HCT116 (cell line): ENCODE measurements around the gene SPPL2B. TPM values are rescaled to one million over a fixed set of nuclear protein-coding genes. Genes with fewer than 3 reads are reported as not detected.

Source experiments
- ATAC-seq: fragments of 200-7000 bp; cut with Tn5 transposase; 2 replicates; pipeline ENCODE4 v1.9.1; 2020; ENCODE audit warnings: mild to moderate bottlenecking, moderate library complexity
- BruUV-seq: library from RNA; stranded (reverse); fragments of 400-500 nt; replicated peaks from 2 replicates; lab custom pipeline; 2021; lab: Mats Ljungman, UMichigan
- CTCF ChIA-PET: fragments of 300-600 bp; sonication (Branson Sonifier 250); formaldehyde crosslinking; loops from one replicate; lab custom pipeline; 2021; ENCODE audit warnings: antibody characterized with exemption; lab: Charles Lee
- POLR2A ChIA-PET: fragments of 300-600, 350-600 bp; sonication (Branson Sonifier 250); formaldehyde crosslinking; loops from one replicate; lab custom pipeline; 2021; ENCODE audit warnings: antibody characterized with exemption; lab: Charles Lee
- RAD21 ChIA-PET, 2 experiments: fragments of 300-600 bp; sonication (Branson Sonifier 250); formaldehyde crosslinking; loops; one replicate each; lab custom pipeline; 2023; ENCODE audit warnings: low total read pairs in 2 of 2; ENCODE audit not compliant: uncharacterized antibody in 2 of 2, unreplicated experiment in 2 of 2, low non-redundant PET in 1 of 2; lab: Charles Lee
- DNase-seq: peaks from one replicate; pipeline ENCODE4 v3.0.0-alpha.2; 2010; ENCODE audit warnings: low read depth, low spot score
- H2AFZ ChIP-seq: fragments of 200-600 bp; shearing (Covaris generic), sonication (generic); 2 replicates; pipeline ENCODE4 v1.6.1; 2017; ENCODE audit warnings: low read depth, mixed run types, mixed read lengths, antibody characterized with exemption, low read length; ENCODE audit not compliant: poor library complexity, severe bottlenecking
- H3K27ac ChIP-seq: 2 replicates; pipeline ENCODE4 v1.5.1; 2012; ENCODE audit warnings: low read depth, low read length
- H3K27me3 ChIP-seq: fragments of 200-600 bp; sonication (generic); 2 replicates; pipeline ENCODE4 v1.6.1; 2016; ENCODE audit warnings: mixed run types, low read length, mixed read lengths; ENCODE audit not compliant: insufficient read depth
- H3K36me3 ChIP-seq, 2 experiments: fragments of 200-500 bp in 1 of 2; fragments of 200-600 bp in 1 of 2; sonication (Bioruptor generic) in 1 of 2; sonication (generic) in 1 of 2; 2 replicates each; pipeline versions ENCODE4 v1.5.1 to v1.6.1; 2014 to 2016; ENCODE audit warnings: low read length in 2 of 2, inconsistent platforms in 1 of 2, mixed read lengths in 1 of 2, mixed run types in 1 of 2; ENCODE audit not compliant: insufficient read depth in 2 of 2, control insufficient read depth in 1 of 2
- H3K4me1 ChIP-seq, 2 experiments: fragments of 200-600 bp in 1 of 2; sonication (generic) in 1 of 2; 2 replicates each; pipeline versions ENCODE4 v1.5.1 to v1.6.1; 2012 to 2017; ENCODE audit warnings: low read length in 2 of 2, inconsistent platforms in 1 of 2, mild to moderate bottlenecking in 1 of 2, mixed read lengths in 1 of 2, mixed run types in 1 of 2, moderate library complexity in 1 of 2; ENCODE audit not compliant: insufficient read depth in 2 of 2, control insufficient read depth in 1 of 2
- H3K4me2 ChIP-seq: fragments of 200-600 bp; sonication (generic); 2 replicates; pipeline ENCODE4 v1.6.1; 2017; ENCODE audit warnings: mixed run types, low read length, mixed read lengths
- H3K4me3 ChIP-seq, 2 experiments: fragments of 200-600 bp in 1 of 2; sonication (generic) in 1 of 2; replicated peaks in 1 of 2; 2 replicates each; pipeline ENCODE4 v1.5.1; 2011 to 2016; ENCODE audit warnings: low read length in 2 of 2, control low read depth in 1 of 2, low read depth in 1 of 2, mild to moderate bottlenecking in 1 of 2, mixed read lengths in 1 of 2, mixed run types in 1 of 2
- H3K79me2 ChIP-seq: fragments of 200-600 bp; sonication (generic); 2 replicates; pipeline ENCODE4 v1.6.1; 2017; ENCODE audit warnings: mild to moderate bottlenecking, mixed run types, low read length, moderate library complexity, mixed read lengths; ENCODE audit not compliant: insufficient read depth
- H3K9ac ChIP-seq: fragments of 200-600 bp; sonication (generic); 2 replicates; pipeline ENCODE4 v1.6.1; 2016; ENCODE audit warnings: low read length, mixed read lengths
- H3K9me2 ChIP-seq: fragments of 200-600 bp; sonication (generic), shearing (Covaris generic); 2 replicates; pipeline ENCODE4 v1.6.1; 2017; ENCODE audit warnings: mixed run types, mild to moderate bottlenecking, moderate library complexity; ENCODE audit not compliant: insufficient read depth
- H3K9me3 ChIP-seq, 2 experiments: fragments of 200-500 bp in 1 of 2; fragments of 200-600 bp in 1 of 2; sonication (Bioruptor generic) in 1 of 2; sonication (generic) in 1 of 2; 2 replicates each; pipeline ENCODE4 v1.6.1; 2014 to 2017; ENCODE audit warnings: low read length in 2 of 2, mixed read lengths in 2 of 2, inconsistent platforms in 1 of 2, low read depth in 1 of 2, mild to moderate bottlenecking in 1 of 2, mixed run types in 1 of 2, moderate library complexity in 1 of 2; ENCODE audit not compliant: control insufficient read depth in 1 of 2, insufficient read depth in 1 of 2
- H4K20me1 ChIP-seq: fragments of 200-600 bp; sonication (generic), shearing (Covaris generic); 2 replicates; pipeline ENCODE4 v1.6.1; 2017; ENCODE audit warnings: mixed run types, mild to moderate bottlenecking, moderate library complexity; ENCODE audit not compliant: insufficient read depth
- CBX3 ChIP-seq: IDR thresholded peaks from 2 replicates; pipeline ENCODE4 v1.6.1; 2012; ENCODE audit warnings: low read depth
- CEBPB ChIP-seq: IDR thresholded peaks from 2 replicates; pipeline ENCODE4 v1.6.1; 2012; ENCODE audit warnings: low read depth
- EGR1 ChIP-seq: IDR thresholded peaks from 2 replicates; pipeline ENCODE4 v1.6.1; 2012; ENCODE audit warnings: low read depth
- EZH2 ChIP-seq: fragments of 200-600 bp; sonication (generic); IDR thresholded peaks from 2 replicates; pipeline ENCODE4 v1.6.1; 2017; ENCODE audit warnings: antibody characterized with exemption, mixed run types
- EZH2phosphoT487 ChIP-seq: fragments of 200-600 bp; IDR thresholded peaks from 2 replicates; pipeline ENCODE4 v1.6.1; 2018; ENCODE audit warnings: antibody characterized with exemption, borderline replicate concordance
- FOSL1 ChIP-seq: IDR thresholded peaks from 2 replicates; pipeline ENCODE4 v1.6.1; 2012; ENCODE audit warnings: low read depth
- JUND ChIP-seq: IDR thresholded peaks from 2 replicates; pipeline ENCODE4 v1.6.1; 2012
- POLR2A ChIP-seq: IDR thresholded peaks from 2 replicates; pipeline ENCODE4 v1.7.0; 2011; ENCODE audit warnings: borderline replicate concordance; ENCODE audit not compliant: insufficient read depth, insufficient read length; ENCODE audit errors: extremely low read depth
- TCF7L2 ChIP-seq: IDR thresholded peaks from 2 replicates; pipeline ENCODE4 v1.7.0; 2011; ENCODE audit warnings: borderline replicate concordance, inconsistent platforms; ENCODE audit not compliant: insufficient read depth, insufficient read length; ENCODE audit errors: extremely low read depth
- ZFX ChIP-seq: fragments of 450-650 bp; IDR thresholded peaks from 2 replicates; pipeline ENCODE4 v1.6.1; 2017
- intact Hi-C: fragments of 100-400 bp; cut with micrococcal nuclease; formaldehyde crosslinking; loops from 2 replicates; pipeline ENCODE4 v1.10.0; 2022
- total RNA-seq: library from RNA; stranded (reverse); gene quantifications from one replicate; pipeline ENCODE4 v1.2.1, GENCODE V29; 2021; ENCODE audit not compliant: unreplicated experiment
- TF ChIP-seq, protein P1 (sequence below), 3 experiments: fragments of 200-600 bp in 1 of 3; sonication (generic) in 1 of 3; IDR thresholded peaks in 2 of 3; conservative IDR thresholded peaks in 1 of 3; 2 replicates each; pipeline ENCODE4 v1.5.1; 2012 to 2017; ENCODE audit warnings: low read depth in 2 of 3, low read length in 2 of 3, antibody characterized with exemption in 1 of 3, borderline replicate concordance in 1 of 3, control low read depth in 1 of 3, mild to moderate bottlenecking in 1 of 3, mixed read lengths in 1 of 3, mixed run types in 1 of 3, moderate library complexity in 1 of 3; ENCODE audit not compliant: insufficient read depth in 1 of 3
- TF ChIP-seq, protein P2 (sequence below): IDR thresholded peaks from 2 replicates; pipeline ENCODE4 v1.6.1; 2011; ENCODE audit warnings: mild to moderate bottlenecking, low read length, moderate library complexity; ENCODE audit not compliant: insufficient replicate concordance; ENCODE audit errors: extremely low read depth

SPPL2B gene
- total RNA-seq, 1 experiment from 2014 or later = 83.1 TPM

DNA sequence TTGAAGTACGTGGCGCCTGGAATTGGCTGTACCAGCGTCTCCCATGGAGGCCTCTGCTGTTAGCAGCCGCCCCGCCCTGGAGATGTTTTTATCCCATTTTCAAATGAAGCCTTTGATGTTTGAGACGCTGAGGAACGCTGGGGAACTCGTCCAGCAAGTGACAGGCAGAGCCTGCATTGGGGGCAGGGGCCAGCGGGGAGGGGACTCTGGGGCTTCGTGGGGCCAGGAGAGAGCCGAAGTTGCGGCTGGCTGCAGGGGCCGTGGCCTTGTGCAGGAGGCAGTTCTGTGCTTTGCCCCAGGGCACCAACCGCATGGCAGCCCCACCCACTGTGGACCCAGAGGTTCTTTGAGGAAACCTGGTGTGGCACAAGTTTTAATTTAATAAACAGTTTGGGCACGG, 13.5 kb downstream of the SPPL2B start:
- Histone ChIP-seq H3K4me3 (no peak overlapping the region), H3K27me3 (no peaks in the 10 kb centered on the region), H4K20me1 (no peaks in the 10 kb centered on the region), H3K36me3 (no peaks in the 10 kb centered on the region), H3K9me2 (no peaks in the 10 kb centered on the region), H3K27ac (no peak overlapping the region), H3K4me2 (no peak overlapping the region), H2AFZ (no peak overlapping the region), H3K79me2 (peaks cover 5% of the 10 kb centered on the region; the same call in 1 of the 2 replicates), H3K9me3 (no peaks in the 10 kb centered on the region), H3K4me1 (peaks cover 5 to 8% of the 10 kb centered on the region in 2 experiments; a peak in 3 of 4 replicates), H3K9ac (no peak overlapping the region)
- CTCF ChIA-PET = no interaction called here
- TF ChIP-seq EGR1 = no peak
- no peak for TF ChIP-seq CEBPB
- TF ChIP-seq EZH2 = no peak
- no peak for TF ChIP-seq TCF7L2
- TF ChIP-seq JUND = no peak
- no peak for TF ChIP-seq ZFX
- TF ChIP-seq, protein P1, sequence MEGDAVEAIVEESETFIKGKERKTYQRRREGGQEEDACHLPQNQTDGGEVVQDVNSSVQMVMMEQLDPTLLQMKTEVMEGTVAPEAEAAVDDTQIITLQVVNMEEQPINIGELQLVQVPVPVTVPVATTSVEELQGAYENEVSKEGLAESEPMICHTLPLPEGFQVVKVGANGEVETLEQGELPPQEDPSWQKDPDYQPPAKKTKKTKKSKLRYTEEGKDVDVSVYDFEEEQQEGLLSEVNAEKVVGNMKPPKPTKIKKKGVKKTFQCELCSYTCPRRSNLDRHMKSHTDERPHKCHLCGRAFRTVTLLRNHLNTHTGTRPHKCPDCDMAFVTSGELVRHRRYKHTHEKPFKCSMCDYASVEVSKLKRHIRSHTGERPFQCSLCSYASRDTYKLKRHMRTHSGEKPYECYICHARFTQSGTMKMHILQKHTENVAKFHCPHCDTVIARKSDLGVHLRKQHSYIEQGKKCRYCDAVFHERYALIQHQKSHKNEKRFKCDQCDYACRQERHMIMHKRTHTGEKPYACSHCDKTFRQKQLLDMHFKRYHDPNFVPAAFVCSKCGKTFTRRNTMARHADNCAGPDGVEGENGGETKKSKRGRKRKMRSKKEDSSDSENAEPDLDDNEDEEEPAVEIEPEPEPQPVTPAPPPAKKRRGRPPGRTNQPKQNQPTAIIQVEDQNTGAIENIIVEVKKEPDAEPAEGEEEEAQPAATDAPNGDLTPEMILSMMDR (IDR thresholded peaks at IDR 0.05 in 2 of 3, conservative IDR thresholded peaks at IDR 0.05 in 1 of 3; ENCODE audit: borderline replicate concordance in 1 of 3, insufficient read depth in 1 of 3, low read depth in 2 of 3, low read length in 2 of 3) = no peak
- TF ChIP-seq FOSL1 = no peak
- BruUV-seq = no TSS peak
- POLR2A ChIA-PET = no interaction called here
- intact Hi-C loops = no loop called here
- DNase-seq (no peak), ATAC-seq (no peak)
- RAD21 ChIA-PET = no interaction called here

DNA sequence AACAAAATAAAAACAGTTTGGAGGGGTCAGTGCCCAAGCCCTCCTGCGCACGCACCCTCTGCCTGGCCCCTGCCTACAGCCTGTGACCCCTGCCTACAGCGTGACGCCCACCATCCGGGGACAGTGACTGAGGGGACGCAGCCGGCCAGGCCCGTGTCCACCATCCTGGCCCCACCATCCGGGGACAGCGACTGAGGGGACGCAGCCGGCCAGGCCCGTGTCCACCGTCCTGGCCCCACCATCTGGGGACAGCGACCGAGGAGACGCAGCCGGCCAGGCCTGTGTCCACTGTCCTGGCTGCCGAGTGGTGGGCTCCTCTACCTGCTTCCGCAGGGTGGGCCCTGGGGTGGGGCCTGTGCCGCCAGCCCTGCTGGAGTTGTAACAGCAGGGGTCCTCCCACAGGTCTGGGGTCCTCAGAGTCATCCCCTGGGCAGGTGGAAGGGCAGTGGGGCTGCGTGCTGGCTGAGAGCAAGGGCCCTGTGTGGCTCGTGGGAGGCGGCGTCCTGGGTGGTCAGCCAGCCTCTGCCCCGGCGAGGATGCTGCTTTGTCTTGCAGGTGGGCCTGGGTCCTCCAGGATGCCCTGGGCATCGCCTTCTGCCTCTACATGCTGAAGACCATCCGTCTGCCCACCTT, 14.3 kb downstream of the SPPL2B start:
- CTCF ChIA-PET = no interaction called here
- Histone ChIP-seq H3K9ac (no peak overlapping the region), H3K27ac (no peak overlapping the region), H3K9me3 (no peaks in the 10 kb centered on the region), H3K4me2 (no peak overlapping the region), H3K79me2 (no peaks in the 10 kb centered on the region), H3K4me1 (peaks cover 5 to 8% of the 10 kb centered on the region in 2 experiments; a peak in 3 of 4 replicates), H3K9me2 (no peaks in the 10 kb centered on the region), H3K27me3 (no peaks in the 10 kb centered on the region), H3K4me3 (no peak overlapping the region), H3K36me3 (no peaks in the 10 kb centered on the region), H2AFZ (no peak overlapping the region), H4K20me1 (no peaks in the 10 kb centered on the region)
- ATAC-seq = no peak
- POLR2A ChIA-PET = no interaction called here
- intact Hi-C loops = no loop called here
- BruUV-seq = no TSS peak
- RAD21 ChIA-PET = no interaction called here
- TF ChIP-seq EZH2 = no peak
- no peak for TF ChIP-seq EZH2phosphoT487
- no peak for TF ChIP-seq JUND
- TF ChIP-seq, protein P2, sequence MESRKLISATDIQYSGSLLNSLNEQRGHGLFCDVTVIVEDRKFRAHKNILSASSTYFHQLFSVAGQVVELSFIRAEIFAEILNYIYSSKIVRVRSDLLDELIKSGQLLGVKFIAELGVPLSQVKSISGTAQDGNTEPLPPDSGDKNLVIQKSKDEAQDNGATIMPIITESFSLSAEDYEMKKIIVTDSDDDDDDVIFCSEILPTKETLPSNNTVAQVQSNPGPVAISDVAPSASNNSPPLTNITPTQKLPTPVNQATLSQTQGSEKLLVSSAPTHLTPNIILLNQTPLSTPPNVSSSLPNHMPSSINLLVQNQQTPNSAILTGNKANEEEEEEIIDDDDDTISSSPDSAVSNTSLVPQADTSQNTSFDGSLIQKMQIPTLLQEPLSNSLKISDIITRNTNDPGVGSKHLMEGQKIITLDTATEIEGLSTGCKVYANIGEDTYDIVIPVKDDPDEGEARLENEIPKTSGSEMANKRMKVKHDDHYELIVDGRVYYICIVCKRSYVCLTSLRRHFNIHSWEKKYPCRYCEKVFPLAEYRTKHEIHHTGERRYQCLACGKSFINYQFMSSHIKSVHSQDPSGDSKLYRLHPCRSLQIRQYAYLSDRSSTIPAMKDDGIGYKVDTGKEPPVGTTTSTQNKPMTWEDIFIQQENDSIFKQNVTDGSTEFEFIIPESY = no peak
- TF ChIP-seq POLR2A = no peak
- no peak for TF ChIP-seq CBX3
- DNase-seq = no peak
